ENCODE results near the gene ABITRAM. TPM values are rescaled to one million over a fixed set of nuclear protein-coding genes. Genes with fewer than 3 reads are reported as not detected.
"Not testable (repeated sequence)": the region's sequence is repeated elsewhere in the genome, so short reads cannot be mapped to it uniquely, and the experiment has no call there.

Gene ABITRAM
- polyA plus RNA-seq, 1 experiment = 24.5 TPM

- Histone ChIP-seq H3K27me3 (ENCODE audit: control insufficient read depth, insufficient read depth, low read length) (no peaks in the 10 kb centered on the region), H3K27ac (ENCODE audit: low read depth, low read length) (no peak overlapping the region), H3K4me3 (ENCODE audit: low read depth, low read length) (no peak overlapping the region), H3K9me3 (ENCODE audit: control insufficient read depth, insufficient read depth, low read length) (no peaks in the 10 kb centered on the region)
- POLR2A ChIA-PET = no interaction called here
- CTCF ChIA-PET = no interaction called here
- TF ChIP-seq CTCF (IDR thresholded peaks at IDR 0.05; ENCODE audit: low read depth, low read length) = no peak
- no peak for DNase-seq (ENCODE audit: low read depth, low spot score)
Observed at GRCh38 chr9:108913391-108913790, 20.8 kb upstream of the ABITRAM start.

- ChIA-PET POLR2A (no interaction called here), CTCF (no interaction called here)
- no peaks in the 10 kb centered on the region for H3K9me3 ChIP-seq (ENCODE audit: control insufficient read depth, insufficient read depth, low read length)
- no peak overlapping the region for H3K27ac ChIP-seq (ENCODE audit: low read depth, low read length)
- no peaks in the 10 kb centered on the region for H3K27me3 ChIP-seq (ENCODE audit: control insufficient read depth, insufficient read depth, low read length)
- TF ChIP-seq CTCF (IDR thresholded peaks at IDR 0.05; ENCODE audit: low read depth, low read length) = no peak
- H3K4me3 ChIP-seq (ENCODE audit: low read depth, low read length) = no peak overlapping the region
- DNase-seq (ENCODE audit: low read depth, low spot score) = no peak
Observed at GRCh38 chr9:108919517-108919916, 14.7 kb upstream of the ABITRAM start.

- H3K9me3 ChIP-seq (ENCODE audit: control insufficient read depth, insufficient read depth, low read length); H3K4me3 ChIP-seq (ENCODE audit: low read depth, low read length); DNase-seq (ENCODE audit: low read depth, low spot score); H3K27me3 ChIP-seq (ENCODE audit: control insufficient read depth, insufficient read depth, low read length); H3K27ac ChIP-seq (ENCODE audit: low read depth, low read length); POLR2A ChIA-PET: not testable (repeated sequence)
- CTCF ChIA-PET = interaction anchor here (0.7 kb wide), 1 partner anchor 67 kb away, joined by 4 read pairs; no protein-coding TSS in a partner anchor
Observed at GRCh38 chr9:108920401-108920800, 13.8 kb upstream of the ABITRAM start.

GRCh38 chr9:108921200-108921599 is 13.0 kb upstream of the ABITRAM start:
- ChIA-PET POLR2A (no interaction called here), CTCF (interaction anchor here (0.6 kb wide), 1 partner anchor 199 kb away, joined by 3 read pairs; the partner anchor contains the start of gene TMEM245)
- no peak for DNase-seq (ENCODE audit: low read depth, low spot score)
- TF ChIP-seq CTCF (IDR thresholded peaks at IDR 0.05; ENCODE audit: low read depth, low read length) = no peak
- Histone ChIP-seq H3K27ac (ENCODE audit: low read depth, low read length) (no peak overlapping the region), H3K9me3 (ENCODE audit: control insufficient read depth, insufficient read depth, low read length) (no peaks in the 10 kb centered on the region), H3K27me3 (ENCODE audit: control insufficient read depth, insufficient read depth, low read length) (no peaks in the 10 kb centered on the region), H3K4me3 (ENCODE audit: low read depth, low read length) (no peak overlapping the region)

- H3K4me3 ChIP-seq (ENCODE audit: low read depth, low read length) = no peak overlapping the region
- TF ChIP-seq CTCF (IDR thresholded peaks at IDR 0.05; ENCODE audit: low read depth, low read length) = no peak
- CTCF ChIA-PET = no interaction called here
Observed at GRCh38 chr9:108924466-108924865, 9.7 kb upstream of the ABITRAM start.

GRCh38 chr9:108928386-108928785 is 5.8 kb upstream of the ABITRAM start:
- Histone ChIP-seq H3K4me3 (ENCODE audit: low read depth, low read length) (no peak overlapping the region), H3K27ac (ENCODE audit: low read depth, low read length) (no peak overlapping the region), H3K27me3 (ENCODE audit: control insufficient read depth, insufficient read depth, low read length) (no peaks in the 10 kb centered on the region), H3K9me3 (ENCODE audit: control insufficient read depth, insufficient read depth, low read length) (no peaks in the 10 kb centered on the region)
- no peak for TF ChIP-seq CTCF (IDR thresholded peaks at IDR 0.05; ENCODE audit: low read depth, low read length)
- DNase-seq (ENCODE audit: low read depth, low spot score) = no peak
- POLR2A ChIA-PET = no interaction called here
- CTCF ChIA-PET = no interaction called here

More at GRCh38 chr9:108924466-108924865, 9.7 kb upstream of the ABITRAM start:
- POLR2A ChIA-PET = no interaction called here
- no peaks in the 10 kb centered on the region for H3K27me3 ChIP-seq (ENCODE audit: control insufficient read depth, insufficient read depth, low read length)
- H3K27ac ChIP-seq (ENCODE audit: low read depth, low read length) = no peak overlapping the region
- no peak for DNase-seq (ENCODE audit: low read depth, low spot score)
- H3K9me3 ChIP-seq (ENCODE audit: control insufficient read depth, insufficient read depth, low read length) = no peaks in the 10 kb centered on the region
